A549 (cell line): ENCODE results near the gene FBXO28.

Experiments used
- CHD2 ChIP-seq: fragments of 150-350 bp; IDR thresholded peaks from 2 replicates; pipeline ENCODE4 v1.6.1; 2014; ENCODE audit warnings: low read length; ENCODE audit not compliant: partially characterized antibody
- E2F6 ChIP-seq: IDR thresholded peaks from 2 replicates; pipeline ENCODE4 v1.6.1; 2012; ENCODE audit warnings: low read depth, borderline replicate concordance
- JUN ChIP-seq, 2 experiments: fragments of >200 bp; sonication (Bioruptor Twin); formaldehyde crosslinking; IDR thresholded peaks; 2 replicates in 1 of 2; 3 replicates in 1 of 2; pipeline ENCODE4 v1.6.1; 2016 to 2017
- REST ChIP-seq: fragments of 200-600 bp; sonication (generic); IDR thresholded peaks from 2 replicates; pipeline ENCODE4 v1.6.1; 2016; ENCODE audit warnings: antibody characterized with exemption, mild to moderate bottlenecking, moderate library complexity
- RFX5 ChIP-seq: fragments of 450-650 bp; IDR thresholded peaks from 2 replicates; pipeline ENCODE4 v1.7.1; 2014; ENCODE audit warnings: antibody characterized with exemption, mild to moderate bottlenecking, moderate library complexity
- SMC3 ChIP-seq: fragments of >200 bp; sonication (Bioruptor Twin); formaldehyde crosslinking; IDR thresholded peaks from 3 replicates; pipeline ENCODE4 v1.6.1; 2018; ENCODE audit warnings: inconsistent platforms

- no peak for TF ChIP-seq CHD2
- TF ChIP-seq RFX5: no peak
- TF ChIP-seq JUN (IDR thresholded peaks at IDR 0.05): no peak
- no peak for TF ChIP-seq E2F6
- no peak for TF ChIP-seq REST
- no peak for TF ChIP-seq SMC3
Measured at GRCh38 chr1:224159541-224159940, 45.6 kb downstream of the FBXO28 start.
